H9 (cell line): ENCODE data around the gene DUSP1. TPM values are rescaled to one million over a fixed set of nuclear protein-coding genes. Genes with fewer than 3 reads are reported as not detected.

Source experiments
- DNase-seq: peaks from one replicate; pipeline ENCODE4 v3.0.0-alpha.2; 2017
- H2AFZ ChIP-seq: one replicate; pipeline ENCODE4 v1.6.1; 2013; ENCODE audit warnings: mild to moderate bottlenecking, low read length, control low read depth, moderate library complexity
- H2AK5ac ChIP-seq: 2 replicates; pipeline ENCODE4 v1.6.1; 2013; ENCODE audit warnings: low read length, control low read depth, mixed read lengths; ENCODE audit not compliant: insufficient read length
- H2BK120ac ChIP-seq: one replicate; pipeline ENCODE4 v1.6.1; 2013; ENCODE audit warnings: low read depth, mild to moderate bottlenecking, low read length, control low read depth, inconsistent platforms; ENCODE audit not compliant: poor library complexity, severe bottlenecking
- H2BK12ac ChIP-seq: 2 replicates; pipeline ENCODE4 v1.6.1; 2013; ENCODE audit warnings: low read length, control low read depth, mixed read lengths, low read depth; ENCODE audit not compliant: insufficient read length
- H2BK15ac ChIP-seq: 2 replicates; pipeline ENCODE4 v1.6.1; 2013; ENCODE audit warnings: low read depth, low read length, control low read depth
- H2BK20ac ChIP-seq: one replicate; pipeline ENCODE4 v1.6.1; 2013; ENCODE audit warnings: low read depth, mild to moderate bottlenecking, low read length, control low read depth, inconsistent platforms; ENCODE audit not compliant: poor library complexity, severe bottlenecking
- H2BK5ac ChIP-seq: 2 replicates; pipeline ENCODE4 v1.6.1; 2013; ENCODE audit warnings: low read length, control low read depth, mixed read lengths; ENCODE audit not compliant: insufficient read length
- H3K14ac ChIP-seq: 2 replicates; pipeline ENCODE4 v1.6.1; 2013; ENCODE audit warnings: low read length, control low read depth; ENCODE audit not compliant: insufficient read depth
- H3K18ac ChIP-seq: 2 replicates; pipeline ENCODE4 v1.6.1; 2013; ENCODE audit warnings: low read depth, mild to moderate bottlenecking, mixed read lengths, low read length, control low read depth; ENCODE audit not compliant: insufficient read length
- H3K23ac ChIP-seq: 2 replicates; pipeline ENCODE4 v1.6.1; 2013; ENCODE audit warnings: low read length, control low read depth, mixed read lengths, low read depth; ENCODE audit not compliant: insufficient read length
- H3K23me2 ChIP-seq: 2 replicates; pipeline ENCODE4 v1.6.1; 2013; ENCODE audit warnings: low read depth, mild to moderate bottlenecking, mixed read lengths, low read length, control low read depth; ENCODE audit not compliant: insufficient read length, poor library complexity, severe bottlenecking
- H3K27ac ChIP-seq: 2 replicates; pipeline ENCODE4 v1.5.1; 2013; ENCODE audit warnings: low read length, control low read depth, mixed read lengths, low read depth; ENCODE audit not compliant: insufficient read length
- H3K27me3 ChIP-seq: 2 replicates; pipeline ENCODE4 v1.6.1; 2013; ENCODE audit warnings: low read length, control low read depth, inconsistent platforms; ENCODE audit not compliant: insufficient read depth
- H3K4ac ChIP-seq: 2 replicates; pipeline ENCODE4 v1.6.1; 2013; ENCODE audit warnings: low read depth, mild to moderate bottlenecking, control low read depth, inconsistent platforms, low read length, moderate library complexity
- H3K4me1 ChIP-seq: 2 replicates; pipeline ENCODE4 v1.6.1; 2013; ENCODE audit warnings: low read length, control low read depth, inconsistent platforms; ENCODE audit not compliant: insufficient read depth
- H3K4me2 ChIP-seq: 2 replicates; pipeline ENCODE4 v1.6.1; 2013; ENCODE audit warnings: low read length, control low read depth, mixed read lengths; ENCODE audit not compliant: insufficient read length, insufficient read depth
- H3K56ac ChIP-seq: 2 replicates; pipeline ENCODE4 v1.6.1; 2013; ENCODE audit warnings: low read depth, mild to moderate bottlenecking, mixed read lengths, low read length, control low read depth; ENCODE audit not compliant: insufficient read length
- H3K79me1 ChIP-seq: 2 replicates; pipeline ENCODE4 v1.6.1; 2013; ENCODE audit warnings: low read depth, mild to moderate bottlenecking, moderate library complexity, low read length, control low read depth, inconsistent platforms; ENCODE audit not compliant: insufficient read depth, poor library complexity, severe bottlenecking
- H3K79me2 ChIP-seq: 2 replicates; pipeline ENCODE4 v1.6.1; 2013; ENCODE audit warnings: low read length, control low read depth, inconsistent platforms; ENCODE audit not compliant: insufficient read depth
- H3K9ac ChIP-seq: 2 replicates; pipeline ENCODE4 v1.6.1; 2013; ENCODE audit warnings: low read length, control low read depth, mixed read lengths; ENCODE audit not compliant: insufficient read length; ENCODE audit errors: extremely low read depth
- H3K9me3 ChIP-seq: one replicate; pipeline ENCODE4 v1.6.1; 2013; ENCODE audit warnings: low read depth, low read length, inconsistent platforms; ENCODE audit not compliant: control insufficient read depth
- H3T11ph ChIP-seq: one replicate; pipeline ENCODE4 v1.6.1; 2013; ENCODE audit warnings: mild to moderate bottlenecking, low read length, control low read depth, inconsistent platforms
- H4K20me1 ChIP-seq: one replicate; pipeline ENCODE4 v1.6.1; 2013; ENCODE audit not compliant: control insufficient read depth, insufficient read length, insufficient read depth
- H4K5ac ChIP-seq: 2 replicates; pipeline ENCODE4 v1.6.1; 2013; ENCODE audit warnings: low read depth, mild to moderate bottlenecking, mixed read lengths, low read length, control low read depth; ENCODE audit not compliant: insufficient read length
- H4K8ac ChIP-seq: replicated peaks from 2 replicates; pipeline ENCODE4 v1.6.1; 2013; ENCODE audit warnings: low read length, control low read depth, mixed read lengths, low read depth; ENCODE audit not compliant: insufficient read length
- H4K91ac ChIP-seq: 2 replicates; pipeline ENCODE4 v1.6.1; 2013; ENCODE audit warnings: low read depth, mild to moderate bottlenecking, moderate library complexity, mixed read lengths, low read length, control low read depth; ENCODE audit not compliant: insufficient read length
- H3K27ac Mint-ChIP-seq, 3 experiments: 2 replicates in 2 of 3; 3 replicates in 1 of 3; pipeline ENCODE4 v1.8.0; 2020 to 2021; ENCODE audit warnings: mixed read lengths in 3 of 3, mild to moderate bottlenecking in 1 of 3, moderate library complexity in 1 of 3
- H3K27me3 Mint-ChIP-seq: 2 replicates; pipeline ENCODE4 v1.8.0; 2021; ENCODE audit warnings: low read depth, mild to moderate bottlenecking, moderate library complexity, mixed read lengths
- H3K36me3 Mint-ChIP-seq, 3 experiments: 2 replicates in 2 of 3; 3 replicates in 1 of 3; pipeline ENCODE4 v1.8.0; 2020 to 2021; ENCODE audit warnings: low read depth in 3 of 3, mixed read lengths in 3 of 3; ENCODE audit not compliant: insufficient read depth in 1 of 3
- H3K4me1 Mint-ChIP-seq, 2 experiments: 2 replicates each; pipeline ENCODE4 v1.8.0; 2020; ENCODE audit warnings: mixed read lengths in 2 of 2
- H3K4me3 Mint-ChIP-seq, 2 experiments: 2 replicates in 1 of 2; 3 replicates in 1 of 2; pipeline ENCODE4 v1.8.0; 2020 to 2021; ENCODE audit warnings: mild to moderate bottlenecking in 2 of 2, mixed read lengths in 2 of 2, moderate library complexity in 1 of 2
- H3K9me3 Mint-ChIP-seq, 2 experiments: 2 replicates in 1 of 2; 3 replicates in 1 of 2; pipeline ENCODE4 v1.8.0; 2020; ENCODE audit warnings: mild to moderate bottlenecking in 2 of 2, mixed read lengths in 2 of 2, moderate library complexity in 1 of 2
- CTCF ChIP-seq: fragments of 200-600 bp; sonication (generic); conservative IDR thresholded peaks from 3 replicates; pipeline ENCODE4 v1.8.0; 2021; ENCODE audit warnings: antibody characterized with exemption, mild to moderate bottlenecking
- WGBS: extraction: QIAGEN DNeasy Blood & Tissue Kit; methylation state at CpG from one replicate; pipeline ENCODE4 v1.1.7; 2013; ENCODE audit warnings: missing lambda C conversion rate, low lambda C conversion rate, mixed read lengths; ENCODE audit not compliant: insufficient read length; ENCODE audit errors: extremely low coverage; 5-methylcytosine and 5-hydroxymethylcytosine counted together
- total RNA-seq: library from RNA; stranded (reverse); gene quantifications from 2 replicates; pipeline ENCODE4 v1.2.1, GENCODE V29; 2021

Gene DUSP1
- total RNA-seq, 1 experiment from 2014 or later, result 10.9 TPM

- H3K56ac ChIP-seq, result no peak overlapping the region
- H4K20me1 ChIP-seq, result no peaks in the 10 kb centered on the region
- H3K36me3 Mint-ChIP-seq, result no peaks in the 10 kb centered on the region
- no peak overlapping the region for H2BK15ac ChIP-seq
- no peak overlapping the region for H3K14ac ChIP-seq
- no peak overlapping the region for H2BK12ac ChIP-seq
- H3K18ac ChIP-seq, result no peak overlapping the region
- H3K9ac ChIP-seq, result no peak overlapping the region
- no peak overlapping the region for H3K27ac ChIP-seq
- no peak overlapping the region for H4K8ac ChIP-seq
- no peak overlapping the region for H2AK5ac ChIP-seq
- H4K91ac ChIP-seq, result no peak overlapping the region
- no peaks in the 10 kb centered on the region for H3K79me1 ChIP-seq
- no peak overlapping the region for H2BK5ac ChIP-seq
- no peak overlapping the region for H3K4me3 Mint-ChIP-seq
- H3K9me3 ChIP-seq, result no peaks in the 10 kb centered on the region
- no peak overlapping the region for H3T11ph ChIP-seq
- no CpG with 5 or more reads among the region's 4 CpGs for WGBS
- H3K27me3 Mint-ChIP-seq, result peaks cover 16% of the 10 kb centered on the region
- DNase-seq, result no peak
- H4K5ac ChIP-seq, result no peak overlapping the region
- TF ChIP-seq CTCF, result no peak
- H3K9me3 Mint-ChIP-seq, result no peaks in the 10 kb centered on the region
- H3K4me1 Mint-ChIP-seq, result peaks cover 12% of the 10 kb centered on the region in 2 experiments
- no peak overlapping the region for H2BK120ac ChIP-seq
- no peaks in the 10 kb centered on the region for H3K27me3 ChIP-seq
- H3K79me2 ChIP-seq, result no peaks in the 10 kb centered on the region
- no peaks in the 10 kb centered on the region for H3K23me2 ChIP-seq
- no peak overlapping the region for H3K4ac ChIP-seq
- H3K27ac Mint-ChIP-seq, result peak overlapping the region in 1 of 3 experiments; percentile 33; a peak in 2 of 7 replicates
- no peak overlapping the region for H3K4me2 ChIP-seq
- H2BK20ac ChIP-seq, result no peak overlapping the region
- H2AFZ ChIP-seq, result no peak overlapping the region
- no peak overlapping the region for H3K23ac ChIP-seq
- peaks cover 3% of the 10 kb centered on the region for H3K4me1 ChIP-seq
These were observed 31.7 kb upstream of the DUSP1 start for GRCh38 chr5:172802567-172803176.
